Osteoblast (primary cell): ENCODE data around the gene FAM193A. TPM values are rescaled to one million over a fixed set of nuclear protein-coding genes. Genes with fewer than 3 reads are reported as not detected.
"Not testable (repeated sequence)": the region's sequence is repeated elsewhere in the genome, so short reads cannot be mapped to it uniquely, and the experiment has no call there.

Experiments
- DNase-seq: peaks from one replicate; pipeline ENCODE4 v3.0.0; 2011; ENCODE audit warnings: low spot score, mixed read lengths; ENCODE audit not compliant: insufficient read length; ENCODE audit errors: missing footprints
- H2AFZ ChIP-seq: 2 replicates; pipeline ENCODE4 v1.6.0; 2011; ENCODE audit warnings: mild to moderate bottlenecking, low read length
- H3K27ac ChIP-seq: 2 replicates; pipeline ENCODE4 v1.5.1; 2011; ENCODE audit warnings: mild to moderate bottlenecking, low read depth, low read length, moderate library complexity
- H3K27me3 ChIP-seq: 2 replicates; pipeline ENCODE4 v1.6.0; 2012; ENCODE audit warnings: mild to moderate bottlenecking, control low read depth, inconsistent platforms, low read length, moderate library complexity; ENCODE audit not compliant: insufficient read depth
- H3K36me3 ChIP-seq: 2 replicates; pipeline ENCODE4 v1.5.1; 2011; ENCODE audit warnings: mild to moderate bottlenecking, low read length, control low read depth, moderate library complexity; ENCODE audit not compliant: insufficient read depth
- H3K4me1 ChIP-seq: 2 replicates; pipeline ENCODE4 v1.5.1; 2011; ENCODE audit warnings: mild to moderate bottlenecking, low read length, control low read depth, moderate library complexity; ENCODE audit not compliant: insufficient read depth
- H3K4me2 ChIP-seq: 2 replicates; pipeline ENCODE4 v1.6.0; 2011; ENCODE audit warnings: mild to moderate bottlenecking, low read length; ENCODE audit not compliant: insufficient read depth
- H3K4me3 ChIP-seq: fragments of 200-600 bp; sonication (generic); 3 replicates; pipeline ENCODE4 v1.5.1; 2012; ENCODE audit warnings: mild to moderate bottlenecking, low read length, inconsistent platforms; ENCODE audit not compliant: insufficient read depth
- H3K79me2 ChIP-seq: 2 replicates; pipeline ENCODE4 v1.6.0; 2012; ENCODE audit warnings: mild to moderate bottlenecking, low read length, control low read depth, inconsistent platforms; ENCODE audit not compliant: insufficient read depth
- H3K9me3 ChIP-seq: 2 replicates; pipeline ENCODE4 v1.5.1; 2011; ENCODE audit warnings: low read depth, low read length, control low read depth
- H4K20me1 ChIP-seq: 2 replicates; pipeline ENCODE4 v1.6.0; 2012; ENCODE audit warnings: mild to moderate bottlenecking, low read length, control low read depth; ENCODE audit not compliant: insufficient read depth
- CTCF ChIP-seq: IDR thresholded peaks from 2 replicates; pipeline ENCODE4 v1.5.1; 2011; ENCODE audit warnings: mild to moderate bottlenecking, low read depth, low read length, moderate library complexity; ENCODE audit errors: extremely low read depth
- total RNA-seq: library from RNA; depleted of rRNA; stranded (reverse); fragments of >200 nt; gene quantifications from 2 replicates; pipeline ENCODE4 v1.2.3, GENCODE V29; 2012

The FAM193A gene
- total RNA-seq, 1 donor = 23.2 TPM

DNA sequence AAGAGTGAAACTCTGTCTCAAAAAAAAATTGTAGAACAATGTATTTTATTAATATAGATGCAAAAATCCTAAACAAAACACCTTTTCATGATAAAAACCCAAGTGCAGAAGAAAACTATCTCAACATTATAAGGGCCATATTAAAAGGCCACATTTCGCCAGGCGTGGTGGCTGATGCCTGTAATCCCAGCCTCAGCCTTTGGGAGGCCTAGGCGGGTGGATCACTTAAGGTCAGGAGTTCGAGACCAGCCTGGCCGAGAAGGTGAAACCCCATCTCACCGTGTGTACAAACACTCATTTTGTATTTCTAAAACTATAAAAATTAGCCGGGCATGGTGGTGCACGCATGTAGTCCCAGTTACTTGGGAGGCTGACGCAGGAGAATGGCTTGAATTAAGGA is 9.9 kb upstream of the FAM193A start:
- Histone ChIP-seq H3K36me3 (no peaks in the 10 kb centered on the region), H3K4me2 (no peak overlapping the region), H3K9me3 (no peaks in the 10 kb centered on the region), H2AFZ (no peak overlapping the region), H3K27ac (no peak overlapping the region), H3K4me3 (no peak overlapping the region), H3K27me3 (no peaks in the 10 kb centered on the region), H3K79me2 (no peaks in the 10 kb centered on the region), H3K4me1 (no peaks in the 10 kb centered on the region), H4K20me1 (no peaks in the 10 kb centered on the region)
- no peak for TF ChIP-seq CTCF
- DNase-seq = no peak

DNA sequence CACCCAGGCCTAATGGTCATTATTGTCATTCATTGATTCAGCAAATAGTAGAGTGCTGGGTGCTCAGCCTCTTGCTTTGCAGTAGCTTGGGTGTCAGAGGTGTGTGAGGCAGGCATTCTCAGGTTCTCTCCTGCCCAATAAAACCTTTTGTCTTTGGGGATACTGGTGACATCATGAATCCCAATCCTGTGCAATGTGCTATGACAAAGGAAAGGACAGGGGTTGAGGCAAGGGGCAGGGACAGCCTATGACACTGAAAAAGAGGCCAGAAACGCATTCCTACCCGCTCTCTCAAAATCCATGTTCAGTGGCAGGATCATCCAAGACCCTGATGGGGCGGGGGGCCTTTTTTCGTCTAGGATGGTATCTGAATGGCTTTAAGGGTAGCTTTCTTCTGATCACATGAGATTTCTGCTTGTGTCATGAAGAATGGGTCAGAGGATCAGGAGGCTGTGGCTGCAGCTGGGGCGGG is 1.5 kb upstream of the FAM193A start:
- Histone ChIP-seq H3K4me1 (peaks cover 11% of the 10 kb centered on the region), H3K79me2 (peaks cover 30% of the 10 kb centered on the region), H3K4me2 (peak overlapping the region; percentile 94), H3K27me3 (no peaks in the 10 kb centered on the region), H3K4me3 (peak overlapping the region; percentile 88), H3K9me3 (no peaks in the 10 kb centered on the region), H4K20me1 (peaks cover 24% of the 10 kb centered on the region), H2AFZ (peak overlapping the region; percentile 88), H3K27ac (peak overlapping the region; percentile 86), H3K36me3 (peaks cover 9% of the 10 kb centered on the region)
- no peak for TF ChIP-seq CTCF
- no peak for DNase-seq

- Histone ChIP-seq H3K79me2 (peaks cover 35% of the 10 kb centered on the region), H3K4me3 (peak overlapping the region; percentile 88), H3K9me3 (no peaks in the 10 kb centered on the region), H4K20me1 (peaks cover 24% of the 10 kb centered on the region), H3K27me3 (no peaks in the 10 kb centered on the region), H3K36me3 (peaks cover 9% of the 10 kb centered on the region), H2AFZ (peak overlapping the region; percentile 88), H3K4me2 (peak overlapping the region; percentile 94), H3K4me1 (peaks cover 11% of the 10 kb centered on the region), H3K27ac (peak overlapping the region; percentile 86)
- DNase-seq = peak; percentile 91
- TF ChIP-seq CTCF = no peak
These were observed 863 bp upstream of the FAM193A start for GRCh38 chr4:2535376-2536192.

GRCh38 chr4:2537011-2537830 is 774 bp downstream of the FAM193A start:
- Histone ChIP-seq H2AFZ (peak overlapping the region; percentile 53), H3K27me3 (no peaks in the 10 kb centered on the region), H3K4me2 (peak overlapping the region; percentile 98), H3K36me3 (peaks cover 9% of the 10 kb centered on the region), H3K9me3 (no peaks in the 10 kb centered on the region), H4K20me1 (peaks cover 39% of the 10 kb centered on the region), H3K79me2 (peaks cover 52% of the 10 kb centered on the region), H3K4me1 (peaks cover 11% of the 10 kb centered on the region), H3K4me3 (peak overlapping the region; percentile 89), H3K27ac (peak overlapping the region; percentile 78)
- no peak for TF ChIP-seq CTCF
- DNase-seq = peak; percentile 86

DNA sequence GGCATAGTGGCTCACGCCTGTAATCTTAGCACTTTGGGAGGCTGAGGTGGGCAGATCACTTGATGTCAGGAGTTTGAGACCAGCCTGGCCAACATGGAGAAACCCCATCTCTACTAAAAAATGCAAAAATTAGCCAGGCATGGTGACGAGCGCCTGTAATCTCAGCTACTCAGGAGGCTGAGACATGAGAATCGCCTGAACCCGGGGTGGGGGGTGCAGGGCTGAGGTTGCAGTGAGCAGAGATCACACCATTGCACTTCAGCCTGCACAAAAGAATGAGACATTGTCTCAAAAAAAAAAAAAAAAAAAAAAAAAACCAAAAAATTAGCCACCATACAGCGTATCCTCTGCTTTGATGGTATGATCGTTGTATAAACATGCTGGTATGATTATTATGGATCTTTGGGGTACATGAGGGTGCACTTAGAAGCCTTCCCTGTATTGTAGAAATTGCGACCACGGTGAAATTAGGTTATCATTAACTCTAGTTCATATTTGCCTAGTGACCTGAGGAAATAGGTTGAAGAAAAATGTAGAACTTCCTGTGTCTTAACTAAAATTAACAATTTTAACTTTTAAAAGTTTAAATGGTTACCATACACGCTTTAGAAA is 7.2 kb downstream of the FAM193A start:
- not testable (repeated sequence) for H3K27ac ChIP-seq, H3K4me3 ChIP-seq, DNase-seq, H2AFZ ChIP-seq, H3K9me3 ChIP-seq, H3K4me1 ChIP-seq, H3K4me2 ChIP-seq, H3K27me3 ChIP-seq
- Histone ChIP-seq H3K79me2 (peaks cover 99% of the 10 kb centered on the region), H3K36me3 (peaks cover 14% of the 10 kb centered on the region), H4K20me1 (peaks cover 79% of the 10 kb centered on the region)
